Ishikawa (cell line): ENCODE data around the gene AK5.

Source experiments
- CEBPB ChIP-seq: IDR thresholded peaks from 2 replicates; pipeline ENCODE4 v1.6.1; 2012
- RAD21 ChIP-seq: IDR thresholded peaks from 2 replicates; pipeline ENCODE4 v1.6.1; 2012; ENCODE audit warnings: low read depth
- TAF1 ChIP-seq: IDR thresholded peaks from 2 replicates; pipeline ENCODE4 v1.6.1; 2012; ENCODE audit warnings: low read depth, mild to moderate bottlenecking
- TCF12 ChIP-seq: IDR thresholded peaks from 2 replicates; pipeline ENCODE4 v1.6.1; 2012; ENCODE audit warnings: low read depth
- ZBTB7A ChIP-seq: IDR thresholded peaks from 2 replicates; pipeline ENCODE4 v1.6.1; 2012; ENCODE audit warnings: low read depth
- TF ChIP-seq, protein P1 (sequence below): IDR thresholded peaks from 2 replicates; pipeline ENCODE4 v1.6.1; 2012; ENCODE audit warnings: low read depth, mild to moderate bottlenecking

DNA sequence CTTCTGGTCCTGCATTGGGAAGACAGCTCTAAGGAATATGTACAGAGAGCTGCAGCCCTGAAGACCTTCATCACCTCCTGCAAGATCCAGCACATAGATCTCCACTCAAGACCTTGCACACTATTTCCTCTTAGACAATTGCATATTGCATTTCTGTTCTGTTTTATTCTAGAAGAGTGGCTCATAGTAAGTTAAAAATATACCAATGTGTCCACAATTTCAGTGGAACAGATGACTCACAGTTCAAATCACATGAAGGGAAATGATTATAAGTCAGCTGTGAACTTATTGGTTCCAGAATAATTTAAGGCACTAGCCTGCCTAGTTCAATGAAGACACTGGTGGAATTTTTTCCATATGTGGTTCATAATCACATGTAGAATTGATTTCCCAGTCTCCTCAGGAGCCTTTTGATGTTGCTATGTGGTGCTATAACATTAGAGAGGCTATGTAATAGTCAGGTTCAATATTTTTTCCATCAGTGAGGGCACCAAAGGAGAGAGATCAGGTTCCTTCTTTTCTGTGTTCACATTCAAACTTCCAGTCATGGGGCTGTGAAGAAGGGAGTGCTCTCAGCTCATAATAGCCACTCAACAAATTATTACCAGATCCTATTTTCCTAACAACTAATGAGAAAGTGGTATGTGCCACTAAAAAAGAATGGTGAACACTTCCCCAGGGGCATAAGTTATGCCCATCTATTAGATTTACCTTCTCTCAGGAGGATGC is 9.8 kb upstream of the AK5 start:
- TF ChIP-seq ZBTB7A (no peak), TCF12 (no peak), RAD21 (no peak), TAF1 (no peak), CEBPB (no peak)
- TF ChIP-seq, protein P1, sequence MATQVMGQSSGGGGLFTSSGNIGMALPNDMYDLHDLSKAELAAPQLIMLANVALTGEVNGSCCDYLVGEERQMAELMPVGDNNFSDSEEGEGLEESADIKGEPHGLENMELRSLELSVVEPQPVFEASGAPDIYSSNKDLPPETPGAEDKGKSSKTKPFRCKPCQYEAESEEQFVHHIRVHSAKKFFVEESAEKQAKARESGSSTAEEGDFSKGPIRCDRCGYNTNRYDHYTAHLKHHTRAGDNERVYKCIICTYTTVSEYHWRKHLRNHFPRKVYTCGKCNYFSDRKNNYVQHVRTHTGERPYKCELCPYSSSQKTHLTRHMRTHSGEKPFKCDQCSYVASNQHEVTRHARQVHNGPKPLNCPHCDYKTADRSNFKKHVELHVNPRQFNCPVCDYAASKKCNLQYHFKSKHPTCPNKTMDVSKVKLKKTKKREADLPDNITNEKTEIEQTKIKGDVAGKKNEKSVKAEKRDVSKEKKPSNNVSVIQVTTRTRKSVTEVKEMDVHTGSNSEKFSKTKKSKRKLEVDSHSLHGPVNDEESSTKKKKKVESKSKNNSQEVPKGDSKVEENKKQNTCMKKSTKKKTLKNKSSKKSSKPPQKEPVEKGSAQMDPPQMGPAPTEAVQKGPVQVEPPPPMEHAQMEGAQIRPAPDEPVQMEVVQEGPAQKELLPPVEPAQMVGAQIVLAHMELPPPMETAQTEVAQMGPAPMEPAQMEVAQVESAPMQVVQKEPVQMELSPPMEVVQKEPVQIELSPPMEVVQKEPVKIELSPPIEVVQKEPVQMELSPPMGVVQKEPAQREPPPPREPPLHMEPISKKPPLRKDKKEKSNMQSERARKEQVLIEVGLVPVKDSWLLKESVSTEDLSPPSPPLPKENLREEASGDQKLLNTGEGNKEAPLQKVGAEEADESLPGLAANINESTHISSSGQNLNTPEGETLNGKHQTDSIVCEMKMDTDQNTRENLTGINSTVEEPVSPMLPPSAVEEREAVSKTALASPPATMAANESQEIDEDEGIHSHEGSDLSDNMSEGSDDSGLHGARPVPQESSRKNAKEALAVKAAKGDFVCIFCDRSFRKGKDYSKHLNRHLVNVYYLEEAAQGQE, result no peak
